GM18508 (cell line): ENCODE results near the gene CAPN13.

Experiments used
- ATAC-seq: cut with Tn5 transposase; IDR thresholded peaks from one replicate; pipeline ENCODE4 v1.9.1; 2021; ENCODE audit warnings: moderate number of reproducible peaks; ENCODE audit not compliant: insufficient read depth, unreplicated experiment

The CAPN13 gene

GRCh38 chr2:30790879-30791278 lies 16.4 kb downstream of the CAPN13 start:
- ATAC-seq, result no peak

- no peak for ATAC-seq
Observed at GRCh38 chr2:30789670-30790210, 17.5 kb downstream of the CAPN13 start.

- ATAC-seq, result no peak
Observed at GRCh38 chr2:30786923-30787685, 20.1 kb downstream of the CAPN13 start.

- no peak for ATAC-seq
Observed at GRCh38 chr2:30784682-30785081, 22.6 kb downstream of the CAPN13 start.

- ATAC-seq, result no peak
Observed at GRCh38 chr2:30781961-30782533, 25.2 kb downstream of the CAPN13 start.

GRCh38 chr2:30781451-30781850 lies 25.8 kb downstream of the CAPN13 start:
- ATAC-seq, result no peak

GRCh38 chr2:30780776-30781330 lies 26.4 kb downstream of the CAPN13 start:
- ATAC-seq, result no peak

- no peak for ATAC-seq
Observed at GRCh38 chr2:30778611-30779010, 28.6 kb downstream of the CAPN13 start.

GRCh38 chr2:30777661-30778505 lies 29.4 kb downstream of the CAPN13 start:
- no peak for ATAC-seq

GRCh38 chr2:30776831-30777635 lies 30.2 kb downstream of the CAPN13 start:
- no peak for ATAC-seq

- no peak for ATAC-seq
Observed at GRCh38 chr2:30775833-30776232, 31.4 kb downstream of the CAPN13 start.

GRCh38 chr2:30772021-30772705 lies 35.1 kb downstream of the CAPN13 start:
- no peak for ATAC-seq

GRCh38 chr2:30770816-30771576 lies 36.2 kb downstream of the CAPN13 start:
- no peak for ATAC-seq

GRCh38 chr2:30769891-30770462 lies 37.3 kb downstream of the CAPN13 start:
- no peak for ATAC-seq

- no peak for ATAC-seq
Observed at GRCh38 chr2:30769481-30769780, 37.8 kb downstream of the CAPN13 start.

GRCh38 chr2:30768708-30769480 lies 38.4 kb downstream of the CAPN13 start:
- no peak for ATAC-seq

- no peak for ATAC-seq
Observed at GRCh38 chr2:30768036-30768686, 39.1 kb downstream of the CAPN13 start.
